H1 (cell line): ENCODE results near the gene ATP2C1. TPM values are rescaled to one million over a fixed set of nuclear protein-coding genes. Genes with fewer than 3 reads are reported as not detected.

Source experiments
- CTCF ChIA-PET: fragments of 300-600 bp; sonication (Branson Sonifier 250); formaldehyde crosslinking; loops from one replicate; lab custom pipeline; 2021; ENCODE audit not compliant: partially characterized antibody; lab: Charles Lee
- POLR2A ChIA-PET: fragments of 300-600 bp; sonication (Branson Sonifier 250); formaldehyde crosslinking; loops from one replicate; lab custom pipeline; 2021; ENCODE audit warnings: inconsistent platforms; ENCODE audit not compliant: partially characterized antibody; lab: Charles Lee
- DNase-seq, 2 experiments: peaks; one replicate each; pipeline versions ENCODE4 v3.0.0 to v3.0.0-alpha.2; 2010 to 2022; ENCODE audit warnings: low spot score in 2 of 2, low read depth in 1 of 2, mixed read lengths in 1 of 2
- FAIRE-seq: peaks from 2 replicates; lab custom pipeline; 2011; peaks lifted over from hg19 to GRCh38; lab: Jason Lieb, UNC
- H2AFZ ChIP-seq: 2 replicates; pipeline ENCODE4 v1.8.1; 2012; ENCODE audit warnings: low read length, inconsistent platforms
- H2AK5ac ChIP-seq: 2 replicates; pipeline ENCODE4 v1.6.1; 2013; ENCODE audit warnings: low read depth, low read length
- H2BK120ac ChIP-seq: replicated peaks from 2 replicates; pipeline ENCODE3; 2013; ENCODE audit warnings: low read depth, low read length, inconsistent platforms
- H2BK12ac ChIP-seq: 2 replicates; pipeline ENCODE4 v1.6.1; 2013; ENCODE audit warnings: low read depth, low read length
- H2BK15ac ChIP-seq: 2 replicates; pipeline ENCODE4 v1.6.1; 2013; ENCODE audit warnings: low read length
- H2BK20ac ChIP-seq: 2 replicates; pipeline ENCODE4 v1.6.1; 2013; ENCODE audit warnings: low read length
- H2BK5ac ChIP-seq: 2 replicates; pipeline ENCODE4 v1.6.1; 2013; ENCODE audit warnings: low read depth, low read length
- H3K14ac ChIP-seq: 2 replicates; pipeline ENCODE4 v1.6.1; 2013; ENCODE audit warnings: inconsistent platforms; ENCODE audit not compliant: insufficient read length
- H3K18ac ChIP-seq: 2 replicates; pipeline ENCODE4 v1.6.1; 2013; ENCODE audit warnings: low read length; ENCODE audit errors: extremely low read depth
- H3K23ac ChIP-seq: 2 replicates; pipeline ENCODE4 v1.6.1; 2013; ENCODE audit warnings: inconsistent platforms; ENCODE audit not compliant: insufficient read length
- H3K23me2 ChIP-seq: 2 replicates; pipeline ENCODE4 v1.6.1; 2013; ENCODE audit warnings: low read depth, low read length
- H3K27ac ChIP-seq: 2 replicates; pipeline ENCODE4 v1.6.1; 2011; ENCODE audit warnings: low read depth, low read length, inconsistent platforms
- H3K27me3 ChIP-seq, 4 experiments: replicated peaks in 1 of 4; 1 replicate in 1 of 4; 2 replicates in 3 of 4; pipeline versions ENCODE4 v1.6.1 to v1.8.1; 2011 to 2013; ENCODE audit warnings: low read length in 3 of 4, mild to moderate bottlenecking in 3 of 4, inconsistent platforms in 2 of 4, mixed read lengths in 2 of 4, moderate library complexity in 1 of 4; ENCODE audit not compliant: control insufficient read depth in 3 of 4, insufficient read depth in 3 of 4; ENCODE audit errors: extremely low read depth in 1 of 4
- H3K36me3 ChIP-seq, 4 experiments: 2 replicates each; pipeline versions ENCODE4 v1.6.1 to v1.8.1; 2011 to 2013; ENCODE audit warnings: mild to moderate bottlenecking in 4 of 4, low read length in 3 of 4, moderate library complexity in 2 of 4, control low read depth in 1 of 4, inconsistent platforms in 1 of 4; ENCODE audit not compliant: insufficient read depth in 4 of 4, control insufficient read depth in 2 of 4
- H3K4ac ChIP-seq: replicated peaks from 2 replicates; pipeline ENCODE3; 2013; ENCODE audit warnings: low read length, low read depth, mixed read lengths, inconsistent platforms; ENCODE audit not compliant: insufficient read length
- H3K4me1 ChIP-seq, 4 experiments: replicated peaks in 1 of 4; 1 replicate in 1 of 4; 2 replicates in 3 of 4; pipeline versions ENCODE4 v1.6.1 to v1.8.1; 2011 to 2013; ENCODE audit warnings: low read length in 3 of 4, inconsistent platforms in 2 of 4, mixed read lengths in 1 of 4; ENCODE audit not compliant: insufficient read depth in 4 of 4, control insufficient read depth in 3 of 4
- H3K4me2 ChIP-seq, 2 experiments: 2 replicates each; pipeline versions ENCODE4 v1.6.1 to v1.8.1; 2011 to 2013; ENCODE audit warnings: low read depth in 2 of 2, low read length in 2 of 2, control low read depth in 1 of 2, inconsistent platforms in 1 of 2, mild to moderate bottlenecking in 1 of 2; ENCODE audit not compliant: insufficient read depth in 1 of 2
- H3K4me3 ChIP-seq, 4 experiments: fragments of 200-600, 300-600 bp in 1 of 4; sonication (generic), shearing (Covaris generic), sonication (Bioruptor Twin) in 1 of 4; 2 replicates each; pipeline versions ENCODE4 v1.5.1 to v1.8.1; 2011 to 2016; ENCODE audit warnings: low read length in 4 of 4, low read depth in 3 of 4, control low read depth in 2 of 4, inconsistent platforms in 2 of 4, mild to moderate bottlenecking in 2 of 4, mixed read lengths in 1 of 4, moderate library complexity in 1 of 4; ENCODE audit not compliant: insufficient read depth in 2 of 4; ENCODE audit errors: extremely low read depth in 1 of 4
- H3K56ac ChIP-seq: replicated peaks from 2 replicates; pipeline ENCODE3; 2013; ENCODE audit warnings: low read depth, mild to moderate bottlenecking, mixed read lengths, low read length, inconsistent platforms; ENCODE audit not compliant: insufficient read length
- H3K79me1 ChIP-seq: 2 replicates; pipeline ENCODE4 v1.6.1; 2013; ENCODE audit warnings: low read depth, low read length, control low read depth
- H3K79me2 ChIP-seq, 2 experiments: 2 replicates each; pipeline versions ENCODE4 v1.6.1 to v1.8.1; 2012 to 2013; ENCODE audit warnings: low read length in 2 of 2, mild to moderate bottlenecking in 2 of 2, inconsistent platforms in 1 of 2; ENCODE audit not compliant: insufficient read depth in 2 of 2, control insufficient read depth in 1 of 2
- H3K9ac ChIP-seq, 4 experiments: replicated peaks in 1 of 4; 1 replicate in 1 of 4; 2 replicates in 3 of 4; pipeline versions ENCODE4 v1.6.1 to v1.8.1; 2011 to 2013; ENCODE audit warnings: low read depth in 3 of 4, low read length in 3 of 4, control low read depth in 2 of 4, mild to moderate bottlenecking in 2 of 4, moderate library complexity in 2 of 4, inconsistent platforms in 1 of 4; ENCODE audit errors: extremely low read depth in 1 of 4
- H3K9me3 ChIP-seq, 2 experiments: 2 replicates each; pipeline versions ENCODE4 v1.6.1 to v1.8.1; 2012 to 2013; ENCODE audit warnings: mild to moderate bottlenecking in 2 of 2, moderate library complexity in 2 of 2, control low read depth in 1 of 2, inconsistent platforms in 1 of 2, low read depth in 1 of 2, low read length in 1 of 2, mixed read lengths in 1 of 2; ENCODE audit not compliant: insufficient read depth in 2 of 2
- H4K20me1 ChIP-seq, 2 experiments: replicated peaks in 1 of 2; 2 replicates each; pipeline versions ENCODE3 to v1.8.1; 2011 to 2013; ENCODE audit warnings: inconsistent platforms in 2 of 2, low read length in 2 of 2, mild to moderate bottlenecking in 1 of 2; ENCODE audit not compliant: insufficient read depth in 2 of 2, control insufficient read depth in 1 of 2
- H4K5ac ChIP-seq: 2 replicates; pipeline ENCODE4 v1.6.1; 2013; ENCODE audit warnings: low read length, low read depth, mixed read lengths, inconsistent platforms; ENCODE audit not compliant: insufficient read length
- H4K8ac ChIP-seq: 2 replicates; pipeline ENCODE4 v1.8.0; 2013; ENCODE audit warnings: mild to moderate bottlenecking, moderate library complexity, low read length, inconsistent platforms; ENCODE audit not compliant: insufficient read depth; ENCODE audit errors: extremely low read depth
- H4K91ac ChIP-seq: replicated peaks from 2 replicates; pipeline ENCODE3; 2013; ENCODE audit warnings: low read length, mixed read lengths, inconsistent platforms; ENCODE audit not compliant: insufficient read length
- HDAC2 ChIP-seq, 2 experiments: fragments of 300-600 bp in 1 of 2; sonication (generic) in 1 of 2; IDR thresholded peaks; 2 replicates each; pipeline ENCODE4 v1.6.1; 2011 to 2012; ENCODE audit warnings: low read depth in 2 of 2, low read length in 2 of 2, mild to moderate bottlenecking in 2 of 2, moderate library complexity in 2 of 2, borderline replicate concordance in 1 of 2, inconsistent platforms in 1 of 2
- HDAC6 ChIP-seq: IDR thresholded peaks from one replicate; pipeline ENCODE4 v1.7.1; 2012; ENCODE audit warnings: low read depth, mild to moderate bottlenecking, inconsistent platforms, low read length, moderate library complexity
- KDM1A ChIP-seq: fragments of 200-600, 300-600 bp; sonication (generic); IDR thresholded peaks from 2 replicates; pipeline ENCODE4 v1.7.1; 2016; ENCODE audit warnings: mild to moderate bottlenecking, low read length, borderline replicate concordance
- KDM4A ChIP-seq: IDR thresholded peaks from one replicate; pipeline ENCODE4 v1.7.1; 2012; ENCODE audit warnings: low read depth, mild to moderate bottlenecking, moderate library complexity, low read length, inconsistent platforms; ENCODE audit not compliant: severe bottlenecking
- PHF8 ChIP-seq: fragments of 200-600 bp; sonication (generic); conservative IDR thresholded peaks from 2 replicates; pipeline ENCODE4 v1.7.1; 2012; ENCODE audit warnings: low read depth, mild to moderate bottlenecking, inconsistent platforms, low read length, moderate library complexity
- RBBP5 ChIP-seq: IDR thresholded peaks from 2 replicates; pipeline ENCODE4 v1.7.1; 2012; ENCODE audit warnings: low read depth, mild to moderate bottlenecking, inconsistent platforms, low read length, moderate library complexity, borderline replicate concordance
- RNF2 ChIP-seq: fragments of 200-900, 300-1000 bp; sonication (generic); IDR thresholded peaks from 2 replicates; pipeline ENCODE4 v1.7.1; 2016; ENCODE audit warnings: borderline replicate concordance, low read depth, mild to moderate bottlenecking, antibody characterized with exemption, low read length; ENCODE audit not compliant: poor library complexity, severe bottlenecking; ENCODE audit errors: missing control alignments
- SIRT6 ChIP-seq: IDR thresholded peaks from one replicate; pipeline ENCODE4 v1.7.1; 2012; ENCODE audit warnings: low read length, inconsistent platforms
- WGBS, 2 experiments: shearing (Covaris generic) in 1 of 2; methylation state at CpG; one replicate each; pipeline versions ENCODE4 v1.1.6 to v1.1.7; 2013 to 2015; ENCODE audit warnings: low lambda C conversion rate in 2 of 2, mixed read lengths in 2 of 2, inconsistent platforms in 1 of 2, low coverage in 1 of 2, missing lambda C conversion rate in 1 of 2; ENCODE audit not compliant: insufficient replicate concordance in 2 of 2, insufficient coverage in 1 of 2, insufficient read length in 1 of 2; ENCODE audit errors: extremely low coverage in 1 of 2, missing lambda C conversion rate in 1 of 2; 5-methylcytosine and 5-hydroxymethylcytosine counted together
- polyA plus RNA-seq, 7 experiments: library from polyadenylated mRNA; depleted of rRNA in 3 of 7; stranded (reverse) in 5 of 7; unstranded in 2 of 7; fragments of >200 nt in 5 of 7; fragments of 200-250 nt in 2 of 7; gene quantifications; 1 replicate in 5 of 7; 2 replicates in 1 of 7; 4 replicates in 1 of 7; pipeline versions ENCODE4 v1.2.1 to v1.2.3, GENCODE V29; 2011 to 2013; ENCODE audit warnings: missing spikeins in 2 of 7, mixed read lengths in 2 of 7
- total RNA-seq: library from RNA; stranded (reverse); fragmentation: NEBNext Ultra II Directional; extraction: Animal tissue kit (Norgen Biotek cat#: 25700); gene quantifications from 2 replicates; pipeline ENCODE4 v1.2.1, GENCODE V29; 2021

ATP2C1 gene
- total and polyA plus RNA-seq, 2 of the 8 experiments (the other 6 are each of a cell fraction or from before 2014, with no cell fraction given) = 50.7 to 68.5 TPM

GRCh38 chr3:130929804-130930203 lies 35.9 kb downstream of the ATP2C1 start:
- no peak overlapping the region for H4K5ac ChIP-seq
- no peak overlapping the region; a peak in 1 of 7 replicates for H3K9ac ChIP-seq
- H3K27me3 ChIP-seq = no peaks in the 10 kb centered on the region
- no peak overlapping the region for H3K18ac ChIP-seq
- H2BK20ac ChIP-seq = no peak overlapping the region
- no peak overlapping the region for H4K8ac ChIP-seq
- no peak overlapping the region for H2BK12ac ChIP-seq
- ChIA-PET CTCF (interaction anchor here (1.2 kb wide), 1 partner anchor 170 kb away, joined by 3 read pairs; no protein-coding TSS in a partner anchor), POLR2A (interaction anchor here (1.2 kb wide), 1 partner anchor 13 kb away, joined by 3 read pairs; no protein-coding TSS in a partner anchor)
- H3K4me3 ChIP-seq = no peak overlapping the region
- FAIRE-seq (no peak), DNase-seq (no peak)
- no peak overlapping the region for H3K56ac ChIP-seq
- no peak overlapping the region for H2BK5ac ChIP-seq
- H3K23ac ChIP-seq = no peak overlapping the region
- 65% methylated on average over 3 of the region's 3 CpGs; no CpG with 5 or more reads in 1 of the 2 experiments for whole genome bisulfite sequencing, 2 experiments
- H2BK120ac ChIP-seq = no peak overlapping the region
- H2AK5ac ChIP-seq = no peak overlapping the region
- no peak overlapping the region for H4K91ac ChIP-seq
- H4K20me1 ChIP-seq = peaks cover 0 to 5% of the 10 kb centered on the region in 2 experiments
- TF ChIP-seq HDAC6 = no peak
- TF ChIP-seq RNF2 = no peak
- TF ChIP-seq SIRT6 = no peak
- TF ChIP-seq KDM1A = no peak
- no peak for TF ChIP-seq RBBP5
- TF ChIP-seq KDM4A = no peak
- no peak for TF ChIP-seq PHF8
- TF ChIP-seq HDAC2 (IDR thresholded peaks at IDR 0.05; ENCODE audit: borderline replicate concordance in 1 of 2, low read depth in 2 of 2, low read length in 2 of 2) = no peak
- H3K9me3 ChIP-seq = no peaks in the 10 kb centered on the region
- H3K36me3 ChIP-seq = peaks cover 0 to 9% (median 0%) of the 10 kb centered on the region in 4 experiments; a peak in 5 of 8 replicates
- no peak overlapping the region for H2AFZ ChIP-seq
- peaks cover 10 to 52% of the 10 kb centered on the region in 2 experiments; a peak in 3 of 4 replicates for H3K79me2 ChIP-seq
- no peaks in the 10 kb centered on the region; a peak in 1 of 7 replicates for H3K4me1 ChIP-seq
- H3K14ac ChIP-seq = no peak overlapping the region
- no peak overlapping the region; the same call in 1 of the 2 replicates for H3K27ac ChIP-seq
- H3K4ac ChIP-seq = no peak overlapping the region
- H3K23me2 ChIP-seq = no peaks in the 10 kb centered on the region
- H3K79me1 ChIP-seq = peaks cover 4% of the 10 kb centered on the region; the same call in 1 of the 2 replicates
- no peak overlapping the region for H3K4me2 ChIP-seq
- no peak overlapping the region for H2BK15ac ChIP-seq
